ENCODE measurements around the gene FOXJ2. TPM values are rescaled to one million over a fixed set of nuclear protein-coding genes. Genes with fewer than 3 reads are reported as not detected.

FOXJ2 gene
- total RNA-seq, 4 donors from 2014 or later = 18.3 to 28.1 (median 25.0) TPM

DNA sequence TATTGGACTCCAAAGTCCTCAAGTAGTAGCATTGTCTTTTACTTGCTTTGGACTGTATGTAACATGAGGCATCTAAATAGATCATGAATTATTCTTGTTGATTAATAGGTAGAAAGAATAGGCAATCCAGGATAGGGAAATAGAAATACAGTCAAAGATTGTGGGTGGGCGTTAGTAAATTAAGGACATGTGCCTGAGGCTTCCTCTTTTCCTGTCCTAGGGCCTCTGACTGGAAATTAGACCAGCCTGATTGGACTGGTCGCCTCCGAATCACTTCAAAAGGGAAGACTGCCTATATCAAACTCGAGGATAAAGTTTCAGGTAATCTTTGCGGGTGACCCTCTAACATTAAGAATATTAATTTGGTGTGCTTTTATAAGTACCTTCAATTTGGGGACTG is 57.2 kb downstream of the FOXJ2 start:
- H3K4me3 ChIP-seq = no peak overlapping the region
- no peak overlapping the region for H3K27ac ChIP-seq
- H3K27me3 ChIP-seq = no peaks in the 10 kb centered on the region
- TF ChIP-seq POLR2A (IDR thresholded peaks at IDR 0.05) (no peak), EP300 (IDR thresholded peaks at IDR 0.05) (no peak), POLR2AphosphoS5 (IDR thresholded peaks at IDR 0.05) (no peak)
- TF ChIP-seq, protein P1, sequence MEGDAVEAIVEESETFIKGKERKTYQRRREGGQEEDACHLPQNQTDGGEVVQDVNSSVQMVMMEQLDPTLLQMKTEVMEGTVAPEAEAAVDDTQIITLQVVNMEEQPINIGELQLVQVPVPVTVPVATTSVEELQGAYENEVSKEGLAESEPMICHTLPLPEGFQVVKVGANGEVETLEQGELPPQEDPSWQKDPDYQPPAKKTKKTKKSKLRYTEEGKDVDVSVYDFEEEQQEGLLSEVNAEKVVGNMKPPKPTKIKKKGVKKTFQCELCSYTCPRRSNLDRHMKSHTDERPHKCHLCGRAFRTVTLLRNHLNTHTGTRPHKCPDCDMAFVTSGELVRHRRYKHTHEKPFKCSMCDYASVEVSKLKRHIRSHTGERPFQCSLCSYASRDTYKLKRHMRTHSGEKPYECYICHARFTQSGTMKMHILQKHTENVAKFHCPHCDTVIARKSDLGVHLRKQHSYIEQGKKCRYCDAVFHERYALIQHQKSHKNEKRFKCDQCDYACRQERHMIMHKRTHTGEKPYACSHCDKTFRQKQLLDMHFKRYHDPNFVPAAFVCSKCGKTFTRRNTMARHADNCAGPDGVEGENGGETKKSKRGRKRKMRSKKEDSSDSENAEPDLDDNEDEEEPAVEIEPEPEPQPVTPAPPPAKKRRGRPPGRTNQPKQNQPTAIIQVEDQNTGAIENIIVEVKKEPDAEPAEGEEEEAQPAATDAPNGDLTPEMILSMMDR (IDR thresholded peaks at IDR 0.05) = no peak
- WGBS = 86% methylated on average over 5 of the region's 5 CpGs
- peaks cover 56% of the 10 kb centered on the region for H3K36me3 ChIP-seq
- no peaks in the 10 kb centered on the region for H3K9me3 ChIP-seq
- H3K4me1 ChIP-seq = peaks cover 10% of the 10 kb centered on the region
- DNase-seq (ENCODE audit: low spot score in 2 of 2) = no peak

DNA sequence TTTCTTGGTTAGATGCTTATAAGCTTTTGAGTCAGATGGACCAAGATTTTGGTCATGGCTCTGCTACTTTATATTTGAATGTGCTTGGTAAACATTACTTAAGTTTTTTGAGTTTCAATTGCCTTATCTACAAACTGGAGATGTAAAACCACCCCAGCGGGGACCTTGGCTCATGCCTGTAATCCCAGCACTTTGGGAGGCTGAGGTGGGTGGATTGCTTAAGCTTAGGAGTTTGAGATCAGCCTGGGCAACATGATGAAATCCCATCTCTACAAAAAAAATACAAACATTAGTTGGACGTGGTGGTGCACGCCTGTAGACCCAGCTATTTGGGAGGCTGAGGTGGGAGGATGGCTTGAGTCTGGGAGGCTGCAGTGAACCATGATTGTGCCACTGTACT is 60.8 kb downstream of the FOXJ2 start:
- H3K4me1 ChIP-seq = peaks cover 2% of the 10 kb centered on the region
- TF ChIP-seq, protein P1 (IDR thresholded peaks at IDR 0.05) = no peak
- no peak for TF ChIP-seq POLR2A (IDR thresholded peaks at IDR 0.05)
- no peak for TF ChIP-seq POLR2AphosphoS5 (IDR thresholded peaks at IDR 0.05)
- no peak for TF ChIP-seq EP300 (IDR thresholded peaks at IDR 0.05)
- no peak overlapping the region for H3K4me3 ChIP-seq
- H3K27ac ChIP-seq = no peak overlapping the region
- no peaks in the 10 kb centered on the region for H3K9me3 ChIP-seq
- H3K36me3 ChIP-seq = peaks cover 87% of the 10 kb centered on the region
- 100% methylated on average over 3 of the region's 3 CpGs for WGBS
- H3K27me3 ChIP-seq = no peaks in the 10 kb centered on the region
- no peak for DNase-seq (ENCODE audit: low spot score in 2 of 2)

DNA sequence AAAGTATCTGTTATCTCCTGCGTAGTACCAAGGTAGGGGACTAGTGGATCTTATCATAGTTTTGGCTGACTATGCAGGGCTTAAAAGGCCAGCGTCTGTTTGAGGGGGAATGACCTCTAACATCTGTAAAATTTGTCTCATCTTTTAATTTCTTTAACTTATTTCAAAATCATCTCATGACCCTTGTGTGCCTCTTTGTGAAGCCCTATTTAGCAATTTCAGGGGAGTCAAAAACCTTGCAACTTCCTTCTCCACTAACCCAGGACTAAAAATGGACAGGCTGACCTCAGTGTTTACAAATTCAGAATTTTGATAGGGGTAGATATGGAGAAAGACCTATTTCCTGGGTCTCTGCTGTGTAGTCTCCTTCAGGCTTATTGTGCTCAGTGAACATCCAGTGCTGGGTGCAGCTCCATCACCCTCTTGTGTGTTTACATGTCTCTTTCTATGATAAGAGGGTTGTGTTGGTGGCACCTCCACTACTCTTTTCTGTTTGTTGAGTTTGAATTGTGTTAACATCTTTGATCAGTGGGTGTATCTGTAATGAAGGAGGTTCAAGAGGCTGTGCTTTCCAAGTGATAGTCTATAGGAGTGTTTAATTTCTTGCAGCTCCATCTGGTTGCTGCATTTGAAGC is 63.9 kb downstream of the FOXJ2 start:
- no peak for TF ChIP-seq POLR2A (IDR thresholded peaks at IDR 0.05)
- TF ChIP-seq, protein P1 (IDR thresholded peaks at IDR 0.05) = no peak
- TF ChIP-seq EP300 (IDR thresholded peaks at IDR 0.05) = no peak
- no peak for TF ChIP-seq POLR2AphosphoS5 (IDR thresholded peaks at IDR 0.05)
- Histone ChIP-seq H3K27ac (no peak overlapping the region), H3K4me1 (no peaks in the 10 kb centered on the region), H3K36me3 (peaks cover 70% of the 10 kb centered on the region), H3K4me3 (no peak overlapping the region), H3K27me3 (no peaks in the 10 kb centered on the region), H3K9me3 (no peaks in the 10 kb centered on the region)
- 94% methylated on average over 2 of the region's 2 CpGs for WGBS
- DNase-seq (ENCODE audit: low spot score in 2 of 2) = no peak

DNA sequence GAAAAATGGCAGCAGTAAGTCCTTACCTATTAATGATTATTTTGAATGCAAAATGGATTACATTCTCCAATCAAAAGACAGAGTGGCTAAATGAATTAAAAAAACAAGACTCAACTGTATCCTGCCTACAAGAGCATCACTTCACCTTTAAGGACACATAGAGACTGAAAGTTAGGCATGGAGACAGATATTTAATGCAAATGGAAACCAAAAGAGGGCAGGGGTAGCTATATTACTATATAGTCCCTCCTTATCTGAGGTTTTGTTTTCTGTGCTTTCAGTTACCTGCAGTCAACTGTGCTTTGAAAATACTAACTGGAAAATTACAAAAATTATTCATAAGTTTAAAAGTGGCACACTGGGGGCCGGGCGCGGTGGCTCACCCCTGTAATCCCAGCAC is 66.7 kb downstream of the FOXJ2 start:
- TF ChIP-seq POLR2AphosphoS5 (IDR thresholded peaks at IDR 0.05) = no peak
- TF ChIP-seq, protein P1 (IDR thresholded peaks at IDR 0.05) = no peak
- no peak for TF ChIP-seq POLR2A (IDR thresholded peaks at IDR 0.05)
- no peak for TF ChIP-seq EP300 (IDR thresholded peaks at IDR 0.05)
- no peaks in the 10 kb centered on the region for H3K9me3 ChIP-seq
- DNase-seq (ENCODE audit: low spot score in 2 of 2) = no peak
- peaks cover 41% of the 10 kb centered on the region for H3K36me3 ChIP-seq
- H3K4me3 ChIP-seq = no peak overlapping the region
- 90% methylated on average over 3 of the region's 3 CpGs for WGBS
- H3K4me1 ChIP-seq = no peaks in the 10 kb centered on the region
- no peak overlapping the region for H3K27ac ChIP-seq
- no peaks in the 10 kb centered on the region for H3K27me3 ChIP-seq

Other genes starting within 250 kb of the FOXJ2 start
- gene NANOG, start 243.3 kb upstream of the FOXJ2 start, total RNA-seq = 1 to 10 TPM in 1 of 4 donors, under 1 TPM in 1, not detected in 2; 0.16 to 1.5 TPM
- gene SLC2A14, start 159.8 kb upstream of the FOXJ2 start, total RNA-seq = 1 to 10 TPM in 1 of 4 donors, under 1 TPM in 2, not detected in 1; 0.59 to 1.9 (median 0.83) TPM
- gene SLC2A3, start 96.5 kb upstream of the FOXJ2 start, total RNA-seq = 10 to 100 TPM in 2 of 4 donors, 1 to 10 TPM in 2; 7.3 to 16.7 (median 9.6) TPM
- 1 to 10 TPM in 3 of 4 donors, under 1 TPM in 1; 0.79 to 2.0 (median 1.3) TPM for gene C3AR1, start 33.6 kb downstream of the FOXJ2 start, total RNA-seq
- gene NECAP1, start 49.6 kb downstream of the FOXJ2 start, total RNA-seq = 10 to 100 TPM; 25.4 to 48.6 (median 31.6) TPM
- gene CLEC4A, start 90.9 kb downstream of the FOXJ2 start, total RNA-seq = 1 to 10 TPM; 1.1 to 7.2 (median 1.7) TPM
- gene ZNF705A, start 124.3 kb downstream of the FOXJ2 start, total RNA-seq = not detected
- not detected for gene FAM90A1, start 194.9 kb downstream of the FOXJ2 start, total RNA-seq